Measurements from ENCODE around the gene MEGF10. TPM values are rescaled to one million over a fixed set of nuclear protein-coding genes. Genes with fewer than 3 reads are reported as not detected.

Gene MEGF10
- total RNA-seq, 1 donor = 1.3 TPM

DNA sequence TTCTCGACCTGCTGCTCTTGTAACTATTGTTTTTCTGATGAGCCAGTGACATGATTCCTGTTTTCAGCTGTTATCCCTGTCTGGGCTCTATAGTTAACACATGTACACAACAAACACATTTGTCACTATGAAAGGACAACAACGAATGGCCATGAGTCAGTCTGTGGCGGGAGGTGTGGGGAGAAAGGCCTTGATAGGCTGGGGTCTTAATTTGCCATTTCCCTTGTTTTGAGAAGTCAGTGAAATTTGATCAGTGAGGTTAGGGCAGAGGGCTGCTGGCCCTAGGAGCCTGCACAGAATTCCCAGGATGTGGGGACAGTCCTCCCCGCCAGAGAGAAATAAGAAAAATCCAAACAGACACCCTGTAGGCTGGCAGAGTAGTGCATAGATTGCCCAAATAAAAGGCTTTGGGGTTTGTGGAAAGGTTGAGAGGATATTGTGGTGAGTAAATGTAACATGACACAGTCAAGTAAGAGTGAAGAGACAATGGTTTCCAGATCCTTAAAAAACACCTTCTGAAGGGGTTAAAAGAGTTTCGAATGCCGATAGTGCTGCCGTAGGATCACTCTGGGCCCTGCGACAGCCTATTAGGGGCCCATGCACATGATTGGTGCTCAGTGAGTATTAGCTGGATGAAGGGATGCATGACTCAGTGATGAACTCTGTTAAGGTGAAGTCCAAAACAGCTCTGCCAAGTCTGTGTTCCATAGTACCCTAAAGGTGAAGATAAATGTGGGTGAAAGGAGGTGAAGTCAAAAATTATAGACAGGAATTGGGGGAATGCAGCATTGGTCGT is 115.9 kb downstream of the MEGF10 start:
- no peak overlapping the region for H3K4me3 ChIP-seq (ENCODE audit: low read depth, low read length)
- TF ChIP-seq, protein P1, sequence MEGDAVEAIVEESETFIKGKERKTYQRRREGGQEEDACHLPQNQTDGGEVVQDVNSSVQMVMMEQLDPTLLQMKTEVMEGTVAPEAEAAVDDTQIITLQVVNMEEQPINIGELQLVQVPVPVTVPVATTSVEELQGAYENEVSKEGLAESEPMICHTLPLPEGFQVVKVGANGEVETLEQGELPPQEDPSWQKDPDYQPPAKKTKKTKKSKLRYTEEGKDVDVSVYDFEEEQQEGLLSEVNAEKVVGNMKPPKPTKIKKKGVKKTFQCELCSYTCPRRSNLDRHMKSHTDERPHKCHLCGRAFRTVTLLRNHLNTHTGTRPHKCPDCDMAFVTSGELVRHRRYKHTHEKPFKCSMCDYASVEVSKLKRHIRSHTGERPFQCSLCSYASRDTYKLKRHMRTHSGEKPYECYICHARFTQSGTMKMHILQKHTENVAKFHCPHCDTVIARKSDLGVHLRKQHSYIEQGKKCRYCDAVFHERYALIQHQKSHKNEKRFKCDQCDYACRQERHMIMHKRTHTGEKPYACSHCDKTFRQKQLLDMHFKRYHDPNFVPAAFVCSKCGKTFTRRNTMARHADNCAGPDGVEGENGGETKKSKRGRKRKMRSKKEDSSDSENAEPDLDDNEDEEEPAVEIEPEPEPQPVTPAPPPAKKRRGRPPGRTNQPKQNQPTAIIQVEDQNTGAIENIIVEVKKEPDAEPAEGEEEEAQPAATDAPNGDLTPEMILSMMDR (IDR thresholded peaks at IDR 0.05; ENCODE audit: insufficient read depth, low read depth, low read length) = no peak
- no peak for DNase-seq (ENCODE audit: low read depth)

DNA sequence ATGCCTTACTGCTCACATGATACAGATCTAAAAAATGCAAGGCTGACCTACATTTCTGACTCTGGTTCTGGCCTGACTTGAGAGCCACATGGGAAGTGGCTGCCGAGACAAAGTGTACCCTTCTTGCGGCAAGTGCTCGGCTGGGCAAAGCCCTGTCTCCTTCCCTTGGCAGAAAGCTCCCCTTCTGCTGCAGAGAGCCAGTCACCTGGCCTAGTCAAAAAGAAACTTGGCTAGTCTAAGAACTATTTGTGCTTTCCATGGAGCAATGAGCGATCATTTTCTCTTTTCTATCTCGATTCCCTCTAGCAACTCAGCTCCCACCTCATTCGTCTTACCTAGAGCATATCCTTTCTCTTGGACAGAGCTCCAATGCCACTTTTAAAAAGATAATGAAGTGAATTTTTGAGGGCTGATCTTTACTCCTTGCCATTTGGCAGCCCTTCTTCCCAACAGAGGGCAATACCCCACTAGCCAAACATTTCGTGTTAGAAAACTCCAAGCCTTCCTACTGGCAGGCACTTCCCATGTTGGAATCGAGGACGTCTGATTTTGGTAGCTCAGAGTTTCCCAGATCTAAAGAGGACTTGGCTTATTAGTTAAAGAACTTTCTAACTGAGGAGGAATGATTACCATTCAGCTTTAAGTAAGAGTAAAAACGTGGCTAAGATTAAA is 118.8 kb downstream of the MEGF10 start:
- TF ChIP-seq, protein P1 (IDR thresholded peaks at IDR 0.05; ENCODE audit: insufficient read depth, low read depth, low read length) = no peak
- no peak overlapping the region for H3K4me3 ChIP-seq (ENCODE audit: low read depth, low read length)
- peak; percentile 27 for DNase-seq (ENCODE audit: low read depth)

DNA sequence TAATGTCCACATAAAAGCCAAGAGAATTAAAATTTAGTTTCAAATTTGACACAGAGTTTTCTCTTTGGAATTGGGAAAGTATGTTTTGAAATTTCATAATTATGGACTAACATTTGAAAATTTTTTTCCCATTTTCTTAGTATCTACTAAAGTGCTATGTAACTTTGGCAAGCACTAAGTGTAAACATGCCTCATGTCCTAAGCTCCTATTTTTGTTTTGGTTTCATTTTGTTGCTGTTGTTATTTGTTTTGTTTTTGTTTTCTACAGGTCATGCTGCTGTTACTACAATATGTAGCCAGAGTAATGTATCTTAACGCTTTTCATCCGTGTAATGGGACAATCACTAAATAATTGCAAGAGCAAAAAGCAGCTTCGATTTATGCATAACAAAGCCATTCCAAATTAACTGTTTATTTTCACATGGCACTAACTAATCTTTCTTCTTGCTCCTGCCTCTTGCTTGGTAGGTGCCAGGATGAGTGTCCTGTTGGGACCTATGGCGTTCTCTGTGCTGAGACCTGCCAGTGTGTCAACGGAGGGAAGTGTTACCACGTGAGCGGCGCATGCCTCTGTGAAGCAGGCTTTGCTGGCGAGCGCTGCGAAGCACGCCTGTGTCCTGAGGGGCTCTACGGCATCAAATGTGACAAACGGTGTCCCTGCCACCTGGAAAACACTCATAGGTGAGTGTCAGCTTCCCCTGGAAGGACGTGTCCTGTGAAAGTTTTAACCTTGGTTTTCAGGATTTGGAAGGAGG is 119.5 kb downstream of the MEGF10 start:
- TF ChIP-seq, protein P1 (IDR thresholded peaks at IDR 0.05; ENCODE audit: insufficient read depth, low read depth, low read length) = no peak
- peak; percentile 45 for DNase-seq (ENCODE audit: low read depth)
- no peak overlapping the region for H3K4me3 ChIP-seq (ENCODE audit: low read depth, low read length)

DNA sequence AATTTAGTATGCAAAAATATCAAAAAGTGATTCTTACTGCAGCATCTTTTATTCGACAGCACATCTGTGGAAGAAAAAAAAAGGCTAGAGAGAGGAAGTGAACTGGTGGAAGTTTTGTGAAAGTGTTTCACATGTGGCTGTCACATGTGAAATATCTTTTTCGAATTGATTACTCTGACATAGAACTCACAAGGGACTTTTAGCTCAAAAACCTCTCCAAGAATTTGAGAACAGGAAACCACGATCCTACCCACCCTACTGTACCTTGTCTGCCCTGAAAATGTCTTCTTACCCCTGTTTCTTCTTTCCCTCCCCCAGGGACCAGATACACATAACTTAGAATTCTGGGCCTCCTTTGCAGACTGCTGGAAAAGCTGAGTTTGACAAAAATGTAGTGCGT is 120.4 kb downstream of the MEGF10 start:
- TF ChIP-seq, protein P1 (IDR thresholded peaks at IDR 0.05; ENCODE audit: insufficient read depth, low read depth, low read length) = no peak
- DNase-seq (ENCODE audit: low read depth) = peak; percentile 4
- H3K4me3 ChIP-seq (ENCODE audit: low read depth, low read length) = no peak overlapping the region

DNA sequence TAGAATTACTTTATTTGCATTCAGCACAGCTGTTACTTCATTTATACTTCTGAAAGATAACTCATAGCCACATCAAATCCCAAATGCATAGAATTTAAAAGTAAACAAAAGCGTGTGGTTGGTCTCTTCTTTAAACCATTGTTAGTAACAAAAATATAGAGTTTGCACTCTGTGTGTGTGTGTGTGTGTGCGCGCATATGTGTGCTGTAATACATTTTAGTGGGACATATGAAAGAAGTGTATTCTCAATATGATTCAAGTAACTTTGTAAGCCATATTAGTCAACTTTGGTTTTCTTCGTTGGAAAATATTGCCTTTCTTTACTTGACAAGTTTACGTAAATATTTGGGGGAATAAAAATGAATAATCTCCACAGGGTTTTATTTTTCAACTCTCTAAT is 120.8 kb downstream of the MEGF10 start:
- TF ChIP-seq, protein P1 (IDR thresholded peaks at IDR 0.05; ENCODE audit: insufficient read depth, low read depth, low read length) = no peak
- no peak for DNase-seq (ENCODE audit: low read depth)
- H3K4me3 ChIP-seq (ENCODE audit: low read depth, low read length) = no peak overlapping the region

DNA sequence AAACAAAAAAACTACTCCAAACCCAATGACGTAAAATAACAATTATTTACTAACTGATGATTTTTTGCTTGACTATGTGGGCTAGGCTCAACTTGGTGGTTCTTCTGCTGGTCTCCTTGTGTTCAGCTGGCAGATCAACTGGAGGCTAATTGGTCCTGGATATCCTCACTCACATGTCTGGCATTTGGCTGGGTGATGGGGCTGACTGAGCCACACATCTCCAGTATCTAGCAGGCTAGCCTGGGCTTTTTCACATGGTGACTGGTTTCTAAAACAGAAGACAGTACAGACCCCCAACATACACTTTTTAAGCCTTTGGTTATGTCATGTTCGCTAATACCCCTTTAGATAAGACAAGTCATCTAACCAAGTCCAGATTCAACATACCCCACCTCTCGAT is 122.1 kb downstream of the MEGF10 start:
- H3K4me3 ChIP-seq (ENCODE audit: low read depth, low read length) = no peak overlapping the region
- no peak for DNase-seq (ENCODE audit: low read depth)
- TF ChIP-seq, protein P1 (IDR thresholded peaks at IDR 0.05; ENCODE audit: insufficient read depth, low read depth, low read length) = no peak
